HepG2 (cell line): ENCODE data around the gene CNIH3. TPM values are rescaled to one million over a fixed set of nuclear protein-coding genes. Genes with fewer than 3 reads are reported as not detected.

Experiments used
- ATAC-seq: fragments of 200-7000 bp; cut with Tn5 transposase; 3 replicates; pipeline ENCODE4 v1.9.1; 2020; ENCODE audit warnings: mild to moderate bottlenecking, moderate library complexity
- BruUV-seq: library from RNA; stranded (reverse); fragments of 400-500 nt; replicated peaks from 2 replicates; lab custom pipeline; 2021; lab: Mats Ljungman, UMichigan
- CTCF ChIA-PET: fragments of 300-600 bp; formaldehyde crosslinking; extraction: SDS; loops from one replicate; lab custom pipeline; 2021; ENCODE audit warnings: low total read pairs, inconsistent platforms, low intra/inter-chr PET ratio; lab: Yijun Ruan, JAX
- POLR2A ChIA-PET: fragments of 350-600 bp; sonication (Branson Sonifier 250); formaldehyde crosslinking; loops from one replicate; lab custom pipeline; 2020; ENCODE audit warnings: antibody characterized with exemption, inconsistent platforms; lab: Yijun Ruan, JAX
- DNase-seq: peaks from one replicate; pipeline ENCODE4 v3.0.0-alpha.2; 2015; ENCODE audit warnings: low spot score
- FAIRE-seq: peaks from 3 replicates; lab custom pipeline; 2011; peaks lifted over from hg19 to GRCh38; lab: Jason Lieb, UNC
- H2AFZ ChIP-seq: one replicate; pipeline ENCODE4 v1.6.1; 2011; ENCODE audit warnings: low read length, inconsistent platforms
- H3K27ac ChIP-seq: fragments of 300-600 bp; 3 replicates; pipeline ENCODE4 v1.8.0; 2011; ENCODE audit warnings: mixed run types, mild to moderate bottlenecking, mixed read lengths, low read length, inconsistent platforms; ENCODE audit not compliant: insufficient read depth; ENCODE audit errors: extremely low read length
- H3K27me3 ChIP-seq, 2 experiments: fragments of 200-600 bp in 1 of 2; 2 replicates in 1 of 2; 3 replicates in 1 of 2; pipeline versions ENCODE4 v1.6.0 to v1.8.0; 2011; ENCODE audit warnings: low read length in 2 of 2, mild to moderate bottlenecking in 2 of 2, moderate library complexity in 2 of 2, inconsistent platforms in 1 of 2; ENCODE audit not compliant: insufficient read depth in 2 of 2, control insufficient read depth in 1 of 2
- H3K36me3 ChIP-seq, 2 experiments: fragments of 200-600 bp in 1 of 2; replicated peaks in 1 of 2; 2 replicates in 1 of 2; 3 replicates in 1 of 2; pipeline versions ENCODE4 v1.5.1 to v1.8.0; 2011; ENCODE audit warnings: low read length in 2 of 2, inconsistent platforms in 1 of 2; ENCODE audit not compliant: insufficient read depth in 2 of 2, control insufficient read depth in 1 of 2
- H3K4me1 ChIP-seq: 2 replicates; pipeline ENCODE4 v1.5.1; 2012; ENCODE audit warnings: low read length, inconsistent platforms; ENCODE audit not compliant: insufficient read depth
- H3K4me2 ChIP-seq: 2 replicates; pipeline ENCODE4 v1.6.0; 2011; ENCODE audit warnings: low read depth, low read length, inconsistent platforms
- H3K4me3 ChIP-seq, 3 experiments: fragments of 200-600 bp in 1 of 3; sonication (generic), shearing (Covaris generic) in 1 of 3; replicated peaks in 1 of 3; 2 replicates each; pipeline ENCODE4 v1.5.1; 2011 to 2016; ENCODE audit warnings: low read length in 3 of 3, inconsistent platforms in 2 of 3, low read depth in 2 of 3, mild to moderate bottlenecking in 2 of 3, control low read depth in 1 of 3, mixed read lengths in 1 of 3; ENCODE audit not compliant: insufficient read depth in 1 of 3
- H3K79me2 ChIP-seq: one replicate; pipeline ENCODE4 v1.6.1; 2011; ENCODE audit warnings: low read length, inconsistent platforms; ENCODE audit not compliant: insufficient read depth
- H3K9ac ChIP-seq: 2 replicates; pipeline ENCODE4 v1.6.0; 2011; ENCODE audit warnings: mild to moderate bottlenecking, low read depth, low read length, inconsistent platforms; ENCODE audit not compliant: insufficient read depth
- H3K9me3 ChIP-seq: 2 replicates; pipeline ENCODE4 v1.5.1; 2012; ENCODE audit warnings: mild to moderate bottlenecking, low read length
- H4K20me1 ChIP-seq: 2 replicates; pipeline ENCODE4 v1.6.0; 2011; ENCODE audit warnings: inconsistent platforms, mild to moderate bottlenecking, low read length, moderate library complexity; ENCODE audit not compliant: insufficient read depth
- CCDC6 ChIP-seq: sonication (generic); formaldehyde crosslinking; IDR thresholded peaks from 2 replicates; pipeline ENCODE4 v1.8.1; 2022; ENCODE audit warnings: mild to moderate bottlenecking, missing genetic modification reagents, moderate library complexity
- CHD2 ChIP-seq: IDR thresholded peaks from 2 replicates; pipeline ENCODE4 v1.6.1; 2011; ENCODE audit warnings: low read depth, low read length, improper control_type of control experiment
- MAFF ChIP-seq: IDR thresholded peaks from 2 replicates; pipeline ENCODE4 v1.6.1; 2011; ENCODE audit warnings: low read depth, low read length, improper control_type of control experiment
- MAFK ChIP-seq, 2 experiments: IDR thresholded peaks in 1 of 2; conservative IDR thresholded peaks in 1 of 2; 2 replicates each; pipeline ENCODE4 v1.6.1; 2011; ENCODE audit warnings: improper control_type of control experiment in 2 of 2, low read length in 2 of 2
- MTF2 ChIP-seq: sonication (generic); formaldehyde crosslinking; IDR thresholded peaks from 2 replicates; pipeline ENCODE4 v1.5.0; 2020; ENCODE audit warnings: missing genetic modification reagents, borderline replicate concordance
- MZF1 ChIP-seq: sonication (generic); formaldehyde crosslinking; IDR thresholded peaks from 2 replicates; pipeline ENCODE4 v1.8.1; 2023; ENCODE audit warnings: mild to moderate bottlenecking, missing genetic modification reagents, borderline replicate concordance
- REL ChIP-seq: sonication (generic); formaldehyde crosslinking; conservative IDR thresholded peaks from 2 replicates; pipeline ENCODE4 v1.8.0; 2022; ENCODE audit warnings: mild to moderate bottlenecking, missing genetic modification reagents, moderate library complexity
- SNRNP70 ChIP-seq: fragments of 200-400 bp; formaldehyde crosslinking; IDR thresholded peaks from 2 replicates; pipeline ENCODE4 v1.6.1; 2017; ENCODE audit warnings: mild to moderate bottlenecking, low read depth, low read length, moderate library complexity
- ZNF282 ChIP-seq: fragments of 450-650 bp; IDR thresholded peaks from 2 replicates; pipeline ENCODE4 v1.6.1; 2018; ENCODE audit not compliant: partially characterized antibody
- ZNF430 ChIP-seq: sonication (generic); formaldehyde crosslinking; IDR thresholded peaks from 2 replicates; pipeline ENCODE4 v1.9.0; 2021; ENCODE audit warnings: mild to moderate bottlenecking, missing genetic modification reagents
- ZNF441 ChIP-seq: sonication (generic); formaldehyde crosslinking; IDR thresholded peaks from 2 replicates; pipeline ENCODE4 v1.7.0; 2021; ENCODE audit warnings: missing genetic modification reagents, borderline replicate concordance
- ZNF557 ChIP-seq: sonication (generic); formaldehyde crosslinking; IDR thresholded peaks from 2 replicates; pipeline ENCODE4 v1.4.0; 2020; ENCODE audit warnings: missing genetic modification reagents
- ZNF775 ChIP-seq: sonication (generic); formaldehyde crosslinking; IDR thresholded peaks from 2 replicates; pipeline ENCODE4 v1.4.0; 2020; ENCODE audit warnings: missing genetic modification reagents, mild to moderate bottlenecking, moderate library complexity, borderline replicate concordance
- WGBS: methylation state at CpG from one replicate; pipeline ENCODE4 v1.1.6; 2017; ENCODE audit warnings: low lambda C conversion rate; 5-methylcytosine and 5-hydroxymethylcytosine counted together
- in situ Hi-C: cut with HindIII; loops from 2 replicates; pipeline ENCODE4 v1.10.0; 2017; ENCODE audit warnings: low pct_unique_long_range_greater_than_20kb; ENCODE audit not compliant: extremely low pct_ligation_motif_present
- intact Hi-C: fragments of 100-400 bp; cut with micrococcal nuclease; formaldehyde crosslinking; loops from one replicate; pipeline ENCODE4 v1.10.0; 2022; ENCODE audit not compliant: unreplicated experiment
- polyA plus RNA-seq, 8 experiments: library from polyadenylated mRNA; depleted of rRNA in 3 of 8; stranded (reverse) in 7 of 8; unstranded in 1 of 8; fragments of >200 nt; fragmentation: Illumina TruSeq in 4 of 8; extraction: Trizol in 4 of 8; gene quantifications; 2 replicates each; pipeline versions ENCODE4 v1.2.1 to v1.2.3, GENCODE V29; 2011 to 2016; ENCODE audit warnings: low read depth in 4 of 8, missing spikeins in 1 of 8, mixed read lengths in 1 of 8; ENCODE audit not compliant: insufficient read depth in 1 of 8
- total RNA-seq, 5 experiments: library from RNA; depleted of rRNA; stranded (reverse); fragments of >200 nt; fragmentation: Illumina TruSeq; extraction: Trizol; gene quantifications; 2 replicates each; pipeline ENCODE4 v1.2.3, GENCODE V29; 2016; ENCODE audit warnings: low read depth in 1 of 5
- TF ChIP-seq, protein P1 (sequence below), 2 experiments: IDR thresholded peaks; 2 replicates each; pipeline ENCODE4 v1.6.1; 2011 to 2012; ENCODE audit warnings: low read length in 2 of 2, borderline replicate concordance in 1 of 2, low read depth in 1 of 2, mild to moderate bottlenecking in 1 of 2, moderate library complexity in 1 of 2

The CNIH3 gene
- total and polyA plus RNA-seq, 2 of the 13 experiments (the other 11 are each of a cell fraction or from before 2014, with no cell fraction given), result 0.36 to 1.1 TPM

DNA sequence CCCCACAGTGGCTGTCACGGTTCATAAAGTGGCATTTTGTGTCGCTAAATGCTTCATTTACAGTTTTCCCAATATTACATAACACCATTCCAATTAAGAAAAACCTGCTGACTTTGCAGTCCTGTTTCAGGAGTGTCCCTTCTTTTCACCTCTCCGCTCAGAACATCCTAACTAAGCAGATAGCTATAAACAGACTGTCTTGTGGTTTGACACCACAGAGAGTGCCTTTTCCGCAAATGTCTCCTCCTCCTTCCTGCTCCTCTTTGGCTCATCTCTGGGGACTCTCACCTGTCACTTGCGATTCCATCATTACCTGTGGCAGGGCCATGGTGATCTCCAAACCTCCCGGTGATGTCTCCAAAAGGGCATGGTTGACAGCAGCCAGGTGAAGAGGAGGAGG is 119.0 kb downstream of the CNIH3 start:
- H3K79me2 ChIP-seq, result no peaks in the 10 kb centered on the region
- FAIRE-seq, result no peak

More for the DNA sequence above, 119.0 kb downstream of the CNIH3 start:
- in situ Hi-C loops (no loop called here), intact Hi-C loops (no loop called here)
- Histone ChIP-seq H3K9me3 (no peaks in the 10 kb centered on the region), H3K4me1 (peaks cover 16% of the 10 kb centered on the region), H3K4me2 (no peak overlapping the region), H2AFZ (no peak overlapping the region), H3K36me3 (no peaks in the 10 kb centered on the region), H3K27ac (no peak overlapping the region), H4K20me1 (no peaks in the 10 kb centered on the region), H3K4me3 (no peak overlapping the region), H3K27me3 (peaks cover 0 to 4% of the 10 kb centered on the region in 2 experiments; a peak in 2 of 5 replicates), H3K9ac (no peak overlapping the region)
- ChIA-PET CTCF (no interaction called here), POLR2A (no interaction called here)
- BruUV-seq, result no TSS peak
- TF ChIP-seq MAFF, result peak; percentile 61
- no peak for TF ChIP-seq ZNF441 (CRISPR knock-in tag)
- no peak for TF ChIP-seq SNRNP70
- no peak for TF ChIP-seq CHD2
- no peak for TF ChIP-seq REL (CRISPR knock-in tag)
- no peak for TF ChIP-seq CCDC6
- no peak for TF ChIP-seq ZNF430 (CRISPR knock-in tag)
- no peak for TF ChIP-seq ZNF557 (CRISPR knock-in tag)
- TF ChIP-seq MZF1 (CRISPR knock-in tag), result no peak
- TF ChIP-seq ZNF775 (CRISPR knock-in tag), result no peak
- no peak for TF ChIP-seq MTF2
- no peak for TF ChIP-seq ZNF282
- TF ChIP-seq, protein P1, sequence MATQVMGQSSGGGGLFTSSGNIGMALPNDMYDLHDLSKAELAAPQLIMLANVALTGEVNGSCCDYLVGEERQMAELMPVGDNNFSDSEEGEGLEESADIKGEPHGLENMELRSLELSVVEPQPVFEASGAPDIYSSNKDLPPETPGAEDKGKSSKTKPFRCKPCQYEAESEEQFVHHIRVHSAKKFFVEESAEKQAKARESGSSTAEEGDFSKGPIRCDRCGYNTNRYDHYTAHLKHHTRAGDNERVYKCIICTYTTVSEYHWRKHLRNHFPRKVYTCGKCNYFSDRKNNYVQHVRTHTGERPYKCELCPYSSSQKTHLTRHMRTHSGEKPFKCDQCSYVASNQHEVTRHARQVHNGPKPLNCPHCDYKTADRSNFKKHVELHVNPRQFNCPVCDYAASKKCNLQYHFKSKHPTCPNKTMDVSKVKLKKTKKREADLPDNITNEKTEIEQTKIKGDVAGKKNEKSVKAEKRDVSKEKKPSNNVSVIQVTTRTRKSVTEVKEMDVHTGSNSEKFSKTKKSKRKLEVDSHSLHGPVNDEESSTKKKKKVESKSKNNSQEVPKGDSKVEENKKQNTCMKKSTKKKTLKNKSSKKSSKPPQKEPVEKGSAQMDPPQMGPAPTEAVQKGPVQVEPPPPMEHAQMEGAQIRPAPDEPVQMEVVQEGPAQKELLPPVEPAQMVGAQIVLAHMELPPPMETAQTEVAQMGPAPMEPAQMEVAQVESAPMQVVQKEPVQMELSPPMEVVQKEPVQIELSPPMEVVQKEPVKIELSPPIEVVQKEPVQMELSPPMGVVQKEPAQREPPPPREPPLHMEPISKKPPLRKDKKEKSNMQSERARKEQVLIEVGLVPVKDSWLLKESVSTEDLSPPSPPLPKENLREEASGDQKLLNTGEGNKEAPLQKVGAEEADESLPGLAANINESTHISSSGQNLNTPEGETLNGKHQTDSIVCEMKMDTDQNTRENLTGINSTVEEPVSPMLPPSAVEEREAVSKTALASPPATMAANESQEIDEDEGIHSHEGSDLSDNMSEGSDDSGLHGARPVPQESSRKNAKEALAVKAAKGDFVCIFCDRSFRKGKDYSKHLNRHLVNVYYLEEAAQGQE (IDR thresholded peaks at IDR 0.05; ENCODE audit: borderline replicate concordance in 1 of 2, low read depth in 1 of 2, low read length in 2 of 2), result no peak
- TF ChIP-seq MAFK (conservative IDR thresholded peaks at IDR 0.05 in 1 of 2, IDR thresholded peaks at IDR 0.05 in 1 of 2; ENCODE audit: low read length in 2 of 2), result peak; percentile 68 to 84; a peak in 3 of 4 replicates
- no peak for ATAC-seq
- WGBS, result 81% methylated on average over 6 of the region's 6 CpGs
- DNase-seq, result no peak
